BLaER1 treated with 17β-estradiol and CSF1 and Interleukin-3, amounts not matched to agents 10 nM and 100 nM (cell line): ENCODE measurements around the gene GALC.
A peak's percentile ranks its signal among the peaks of the same experiment; 100 is the strongest.

Source experiments
- H3K27ac ChIP-seq, 11 experiments: shearing (Covaris generic); formaldehyde crosslinking; 2 replicates each; pipeline ENCODE4 v1.8.1; 2022
- H3K27me3 ChIP-seq, 11 experiments: shearing (Covaris generic); formaldehyde crosslinking; 2 replicates each; pipeline ENCODE4 v1.8.1; 2022
- H3K36me3 ChIP-seq, 11 experiments: shearing (Covaris generic); formaldehyde crosslinking; 2 replicates each; pipeline ENCODE4 v1.8.1; 2022
- H3K4me1 ChIP-seq, 10 experiments: shearing (Covaris generic); formaldehyde crosslinking; 2 replicates each; pipeline ENCODE4 v1.8.1; 2022
- H3K4me2 ChIP-seq, 11 experiments: shearing (Covaris generic); formaldehyde crosslinking; 2 replicates each; pipeline ENCODE4 v1.8.1; 2022
- H3K4me3 ChIP-seq, 10 experiments: shearing (Covaris generic); formaldehyde crosslinking; 2 replicates each; pipeline ENCODE4 v1.8.1; 2022
- H3K9ac ChIP-seq, 11 experiments: shearing (Covaris generic); formaldehyde crosslinking; 2 replicates each; pipeline ENCODE4 v1.8.1; 2022
- H3K9me3 ChIP-seq, 11 experiments: shearing (Covaris generic); formaldehyde crosslinking; replicated peaks in 1 of 11; 2 replicates each; pipeline ENCODE4 v1.8.1; 2022
- H4K20me1 ChIP-seq, 11 experiments: shearing (Covaris generic); formaldehyde crosslinking; 2 replicates each; pipeline ENCODE4 v1.8.1; 2022
- Cebpa-rat ChIP-seq, 11 experiments: shearing (Covaris generic); IDR thresholded peaks; 2 replicates each; pipeline ENCODE4 v1.8.1; 2022

GALC gene

GRCh38 chr14:87966816-87967215, 26.2 kb downstream of the GALC start:
- H3K9ac ChIP-seq, result no peak overlapping the region
- H4K20me1 ChIP-seq, result no peaks in the 10 kb centered on the region
- TF ChIP-seq Cebpa-rat (IDR thresholded peaks at IDR 0.05), result no peak

DNA sequence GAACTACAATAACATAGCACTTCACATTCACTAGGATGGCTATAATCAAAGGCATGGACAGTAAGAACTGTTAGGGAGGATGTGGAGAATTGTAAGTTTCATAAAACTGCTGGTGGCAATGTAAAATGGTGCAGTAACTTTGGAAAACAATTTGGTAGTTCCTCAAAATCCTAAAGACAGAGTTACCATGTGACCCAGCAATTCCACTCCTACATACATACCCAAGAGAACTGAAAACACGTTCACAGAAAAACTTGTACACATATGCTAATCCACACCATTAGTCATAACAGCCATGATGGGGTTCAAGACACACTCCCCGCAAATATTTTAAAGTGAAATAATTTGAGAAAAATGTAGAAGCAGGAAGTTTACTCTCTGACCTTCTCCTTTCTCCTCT, 31.7 kb downstream of the GALC start:
- Histone ChIP-seq H3K9me3 (peaks cover 38 to 55% (median 45%) of the 10 kb centered on the region in 11 experiments), H3K4me2 (no peak overlapping the region)

More at GRCh38 chr14:87966816-87967215, 26.2 kb downstream of the GALC start:
- H3K4me3 ChIP-seq, result no peak overlapping the region
- no peaks in the 10 kb centered on the region for H3K27me3 ChIP-seq
- peaks cover 5 to 80% (median 14%) of the 10 kb centered on the region in 11 experiments; a peak in 16 of 22 replicates for H3K36me3 ChIP-seq
- H3K4me2 ChIP-seq, result no peak overlapping the region
- H3K9me3 ChIP-seq, result peaks cover 3 to 13% (median 6%) of the 10 kb centered on the region in 11 experiments; a peak in 18 of 22 replicates
- no peaks in the 10 kb centered on the region for H3K4me1 ChIP-seq
- H3K27ac ChIP-seq, result no peak overlapping the region

DNA sequence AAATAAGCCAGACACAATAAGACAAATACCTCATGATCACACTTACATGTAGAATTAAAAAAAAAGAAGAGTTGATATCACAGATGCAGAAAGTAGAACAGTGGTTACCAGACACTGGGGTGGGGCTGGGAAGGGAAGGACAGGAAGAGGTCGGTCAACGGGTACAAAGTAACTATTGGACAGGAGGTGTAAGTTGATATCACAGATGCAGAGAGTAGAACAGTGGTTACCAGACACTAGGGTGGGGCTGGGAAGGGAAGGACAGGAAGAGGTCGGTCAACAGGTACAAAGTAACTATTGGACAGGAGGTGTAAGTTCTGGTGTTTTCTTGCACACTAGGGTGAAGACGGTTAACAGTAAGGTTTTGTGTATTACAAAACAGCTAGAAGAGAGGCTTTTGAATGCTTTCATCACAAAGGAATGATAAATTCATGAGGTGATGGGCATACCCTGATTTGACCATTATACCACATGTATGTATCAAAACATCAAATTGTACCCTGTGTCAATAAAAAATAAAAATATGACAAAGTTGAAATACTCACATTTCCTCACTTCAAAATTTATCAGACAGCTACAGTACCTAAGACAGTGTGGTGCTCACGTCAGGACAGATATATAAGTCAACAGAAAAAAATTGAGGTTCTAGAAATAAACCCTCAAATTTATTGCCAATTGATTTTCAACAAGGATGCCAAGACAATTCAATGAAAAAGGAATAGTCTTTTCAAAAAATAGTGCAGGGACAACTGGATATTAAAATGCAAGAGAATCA, 32.8 kb downstream of the GALC start:
- Histone ChIP-seq H3K36me3 (peaks cover 17 to 81% (median 43%) of the 10 kb centered on the region in 11 experiments; a peak in 20 of 22 replicates), H3K4me1 (peaks cover 16 to 30% (median 21%) of the 10 kb centered on the region in 10 experiments), H3K9me3 (peaks cover 38 to 55% (median 45%) of the 10 kb centered on the region in 11 experiments), H4K20me1 (no peaks in the 10 kb centered on the region), H3K4me3 (no peak overlapping the region), H3K27ac (no peak overlapping the region), H3K27me3 (no peaks in the 10 kb centered on the region), H3K9ac (no peak overlapping the region), H3K4me2 (no peak overlapping the region)
- no peak for TF ChIP-seq Cebpa-rat (IDR thresholded peaks at IDR 0.05)

More for the DNA sequence above, 31.7 kb downstream of the GALC start:
- H3K4me1 ChIP-seq, result peaks cover 7 to 20% (median 11%) of the 10 kb centered on the region in 10 experiments
- H3K9ac ChIP-seq, result no peak overlapping the region
- H4K20me1 ChIP-seq, result no peaks in the 10 kb centered on the region
- H3K4me3 ChIP-seq, result no peak overlapping the region
- peaks cover 17 to 91% (median 45%) of the 10 kb centered on the region in 11 experiments; a peak in 20 of 22 replicates for H3K36me3 ChIP-seq
- no peaks in the 10 kb centered on the region for H3K27me3 ChIP-seq
- no peak overlapping the region for H3K27ac ChIP-seq
- no peak for TF ChIP-seq Cebpa-rat (IDR thresholded peaks at IDR 0.05)

DNA sequence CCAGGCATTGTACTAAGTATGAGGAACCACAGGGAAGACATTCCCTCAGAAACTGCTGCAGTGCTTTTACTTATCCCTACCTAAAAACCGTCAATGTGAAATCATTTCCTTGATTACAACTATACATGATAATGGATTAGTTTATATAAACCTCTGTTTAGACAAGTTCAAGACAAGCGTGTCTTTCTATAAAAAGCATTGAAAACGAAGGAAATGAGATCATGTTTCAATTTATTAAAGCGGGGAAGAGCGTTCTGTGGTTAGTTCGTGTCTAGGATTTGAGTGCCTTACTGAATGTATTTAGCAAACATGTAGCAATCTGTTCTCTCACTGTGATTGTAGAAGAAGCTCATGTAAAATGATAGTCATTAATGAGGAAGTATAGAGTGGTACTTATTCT, 37.5 kb downstream of the GALC start:
- H3K4me2 ChIP-seq, result peak overlapping the region; percentile 68 to 91 (median 80); a peak in 21 of 22 replicates
- peaks cover 16 to 29% (median 27%) of the 10 kb centered on the region in 11 experiments for H3K9me3 ChIP-seq
- no peaks in the 10 kb centered on the region for H4K20me1 ChIP-seq
- H3K9ac ChIP-seq, result peak overlapping the region in 8 of 11 experiments; percentile 19 to 82 (median 56); a peak in 11 of 22 replicates
- peaks cover 51 to 75% (median 64%) of the 10 kb centered on the region in 10 experiments for H3K4me1 ChIP-seq
- peaks cover 6 to 44% (median 14%) of the 10 kb centered on the region in 11 experiments; a peak in 16 of 22 replicates for H3K36me3 ChIP-seq
- H3K4me3 ChIP-seq, result no peak overlapping the region
- TF ChIP-seq Cebpa-rat (IDR thresholded peaks at IDR 0.05), result peak in 2 of 11 experiments; percentile 47; a peak in 6 of 22 replicates
- H3K27me3 ChIP-seq, result no peaks in the 10 kb centered on the region
- peak overlapping the region in 10 of 11 experiments; percentile 10 to 97 (median 93); a peak in 18 of 22 replicates for H3K27ac ChIP-seq

DNA sequence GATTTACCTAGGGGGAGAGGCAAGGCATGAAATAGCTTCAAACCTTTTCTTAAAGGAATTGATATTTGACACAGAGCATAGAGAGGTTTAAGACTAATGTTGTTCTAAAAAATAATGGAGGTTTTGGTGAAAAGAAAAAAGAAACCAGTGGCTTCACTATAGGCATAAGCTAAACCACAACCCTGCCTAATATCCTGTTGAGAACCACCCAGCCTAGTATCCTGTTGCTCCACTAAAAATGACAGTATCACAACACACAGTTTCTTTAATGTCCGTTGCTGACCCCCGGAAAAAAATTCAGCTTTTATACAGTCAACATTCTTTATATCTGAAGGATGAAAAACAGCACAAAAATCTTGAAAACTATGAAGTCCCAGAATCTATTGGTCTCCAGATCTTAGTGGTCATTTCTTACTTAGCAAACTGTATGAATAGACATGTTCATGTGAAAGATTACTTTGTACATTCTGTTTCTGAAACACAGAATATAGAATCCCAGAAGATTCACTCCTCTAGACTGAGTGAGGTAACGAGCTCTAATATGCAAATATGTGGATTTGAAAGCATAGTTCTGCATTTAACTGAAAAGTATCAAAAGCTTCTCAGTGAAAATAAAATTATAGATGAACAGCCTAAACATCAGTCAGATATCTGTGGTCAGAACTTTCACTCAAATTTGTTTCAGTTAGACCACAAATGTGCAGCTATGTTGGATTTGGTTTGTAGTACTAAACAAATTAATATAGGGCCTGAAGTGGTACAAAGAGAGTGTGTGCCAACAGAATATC, 40.5 kb downstream of the GALC start:
- H3K4me3 ChIP-seq, result peak overlapping the region in 8 of 10 experiments; percentile 22 to 54 (median 41); a peak in 10 of 20 replicates
- no peaks in the 10 kb centered on the region; a peak in 2 of 22 replicates for H3K9me3 ChIP-seq
- peaks cover 0 to 32% (median 0%) of the 10 kb centered on the region in 11 experiments; a peak in 5 of 22 replicates for H3K36me3 ChIP-seq
- H3K9ac ChIP-seq, result peak overlapping the region; percentile 20 to 82 (median 76); a peak in 19 of 22 replicates
- H3K27ac ChIP-seq, result peak overlapping the region in 10 of 11 experiments; percentile 56 to 97 (median 93); a peak in 21 of 22 replicates
- H3K27me3 ChIP-seq, result no peaks in the 10 kb centered on the region
- no peaks in the 10 kb centered on the region for H4K20me1 ChIP-seq
- H3K4me2 ChIP-seq, result peak overlapping the region; percentile 58 to 91 (median 76)
- peaks cover 64 to 91% (median 81%) of the 10 kb centered on the region in 10 experiments for H3K4me1 ChIP-seq
- TF ChIP-seq Cebpa-rat (IDR thresholded peaks at IDR 0.05), result peak in 4 of 11 experiments; percentile 56 to 75 (median 66); a peak in 6 of 22 replicates

- Histone ChIP-seq H4K20me1 (no peaks in the 10 kb centered on the region), H3K4me2 (no peak overlapping the region), H3K4me3 (no peak overlapping the region), H3K9ac (no peak overlapping the region), H3K27ac (0 out of 22 replicates have a peak overlapping the region, but pooled peaks of 1 of the 11 experiments have one; percentile 13), H3K9me3 (no peaks in the 10 kb centered on the region; a peak in 1 of 22 replicates), H3K27me3 (no peaks in the 10 kb centered on the region), H3K4me1 (peaks cover 10 to 22% (median 14%) of the 10 kb centered on the region in 10 experiments), H3K36me3 (peaks cover 0 to 82% (median 10%) of the 10 kb centered on the region in 11 experiments; a peak in 14 of 22 replicates)
- no peak for TF ChIP-seq Cebpa-rat (IDR thresholded peaks at IDR 0.05)
Measured at GRCh38 chr14:87944987-87945604, 47.9 kb downstream of the GALC start.

DNA sequence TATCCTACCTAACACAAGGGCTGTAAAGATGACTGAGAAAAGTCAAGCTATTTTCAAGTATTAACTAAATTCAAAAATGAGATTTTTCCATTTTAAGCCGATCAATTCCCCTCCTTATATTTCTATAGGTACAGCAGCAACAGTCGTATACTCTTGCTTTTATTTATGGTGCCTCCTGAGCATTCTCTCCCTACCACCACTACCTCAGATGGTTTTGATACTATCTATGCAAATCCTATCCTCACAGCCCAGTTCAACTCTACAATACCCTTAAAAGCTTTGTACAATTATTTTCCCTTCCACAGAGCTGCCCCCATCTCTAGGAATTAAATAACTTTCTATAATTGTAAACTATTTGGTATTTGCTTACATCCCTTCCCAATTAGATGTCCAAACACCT, 52.1 kb downstream of the GALC start:
- H4K20me1 ChIP-seq, result no peaks in the 10 kb centered on the region
- H3K4me2 ChIP-seq, result no peak overlapping the region
- peaks cover 0 to 66% (median 16%) of the 10 kb centered on the region in 11 experiments; a peak in 13 of 22 replicates for H3K36me3 ChIP-seq
- no peak overlapping the region for H3K4me3 ChIP-seq
- H3K27ac ChIP-seq, result no peak overlapping the region
- H3K9ac ChIP-seq, result no peak overlapping the region
- no peaks in the 10 kb centered on the region for H3K9me3 ChIP-seq
- no peaks in the 10 kb centered on the region for H3K27me3 ChIP-seq
- H3K4me1 ChIP-seq, result no peaks in the 10 kb centered on the region; a peak in 1 of 20 replicates
- no peak for TF ChIP-seq Cebpa-rat (IDR thresholded peaks at IDR 0.05)

DNA sequence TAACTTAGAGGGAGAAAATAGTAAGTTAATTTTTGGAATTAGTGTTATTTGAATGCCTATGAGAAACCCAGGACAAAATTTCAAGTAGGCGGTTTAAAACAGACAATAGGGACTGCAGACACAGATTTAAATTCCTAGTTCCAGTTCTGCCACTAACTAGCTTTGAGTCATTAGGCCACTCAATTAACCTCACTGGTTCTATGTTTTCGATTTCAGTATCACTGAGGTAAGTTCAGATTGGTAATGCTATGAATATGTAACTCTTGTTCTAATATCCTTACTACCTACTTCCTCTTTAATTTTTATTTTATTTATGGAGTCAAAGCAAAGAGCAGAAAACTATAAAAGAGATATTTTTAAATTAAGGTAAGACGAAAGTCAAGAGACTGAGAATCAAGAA, 52.6 kb downstream of the GALC start:
- no peaks in the 10 kb centered on the region for H3K27me3 ChIP-seq
- H3K9me3 ChIP-seq, result no peaks in the 10 kb centered on the region
- H3K9ac ChIP-seq, result no peak overlapping the region
- no peaks in the 10 kb centered on the region for H4K20me1 ChIP-seq
- peaks cover 0 to 69% (median 16%) of the 10 kb centered on the region in 11 experiments; a peak in 13 of 22 replicates for H3K36me3 ChIP-seq
- no peak overlapping the region for H3K4me2 ChIP-seq
- H3K4me3 ChIP-seq, result no peak overlapping the region
- H3K27ac ChIP-seq, result no peak overlapping the region
- no peaks in the 10 kb centered on the region; a peak in 1 of 20 replicates for H3K4me1 ChIP-seq
- no peak for TF ChIP-seq Cebpa-rat (IDR thresholded peaks at IDR 0.05)
